Measurements from ENCODE around the gene NCAM1. TPM values are rescaled to one million over a fixed set of nuclear protein-coding genes. Genes with fewer than 3 reads are reported as not detected.

Gene NCAM1
- polyA plus RNA-seq, 2 of the 4 experiments (the other 2 are of a cell fraction) = 0.01 to 0.12 TPM

- ChIA-PET CTCF (no interaction called here), POLR2A (no interaction called here)
- Histone ChIP-seq H3K4me3 (no peak overlapping the region), H3K4me2 (no peak overlapping the region), H3K27ac (no peak overlapping the region), H3K4me1 (peaks cover 11% of the 10 kb centered on the region; the same call in 1 of the 3 replicates), H3K9me3 (no peaks in the 10 kb centered on the region)
- FAIRE-seq (no peak), ATAC-seq (no peak), DNase-seq (ENCODE audit: low read depth in 1 of 2, low spot score in 1 of 2) (peak in 1 of 2 experiments; percentile 25)
- TF ChIP-seq ATOH8 (CRISPR knock-in tag; IDR thresholded peaks at IDR 0.05; ENCODE audit: low read depth) (no peak), ESRRA (IDR thresholded peaks at IDR 0.05; ENCODE audit: borderline replicate concordance, low read length) (no peak), JUNB (IDR thresholded peaks at IDR 0.05) (no peak), MAFK (IDR thresholded peaks at IDR 0.05; ENCODE audit: partially characterized antibody) (no peak), NFE2L2 (conservative IDR thresholded peaks at IDR 0.05; ENCODE audit: low read length) (0 out of 2 replicates have a peak, but pooled peaks have one; percentile 20), CEBPB (IDR thresholded peaks at IDR 0.05) (no peak), CBX2 (IDR thresholded peaks at IDR 0.05; ENCODE audit: borderline replicate concordance, low read depth) (no peak)
These were observed 227.2 kb downstream of the NCAM1 start for GRCh38 chr11:113188371-113188834.

GRCh38 chr11:113189909-113190667, 228.9 kb downstream of the NCAM1 start:
- no peak for FAIRE-seq
- H3K4me1 ChIP-seq = peaks cover 11% of the 10 kb centered on the region; the same call in 1 of the 3 replicates

GRCh38 chr11:113192121-113192925, 231.1 kb downstream of the NCAM1 start:
- POLR2A ChIA-PET = no interaction called here
- FAIRE-seq (no peak), ATAC-seq (no peak), DNase-seq (ENCODE audit: low read depth in 1 of 2, low spot score in 1 of 2) (no peak)
- CTCF ChIA-PET = no interaction called here
- Histone ChIP-seq H3K27ac (no peak overlapping the region), H3K4me3 (no peak overlapping the region), H3K4me2 (no peak overlapping the region), H3K4me1 (peaks cover 11% of the 10 kb centered on the region; the same call in 1 of the 3 replicates), H3K9me3 (no peaks in the 10 kb centered on the region)
- WGBS (ENCODE audit: missing lambda C conversion rate) = 65% methylated on average over 8 of the region's 8 CpGs
- no peak for TF ChIP-seq PHF8 (IDR thresholded peaks at IDR 0.05; ENCODE audit: borderline replicate concordance, low read depth)
- TF ChIP-seq ZC3H11A (IDR thresholded peaks at IDR 0.05) = no peak
- no peak for TF ChIP-seq JUNB (IDR thresholded peaks at IDR 0.05)
- no peak for TF ChIP-seq EP300 (IDR thresholded peaks at IDR 0.05)
- TF ChIP-seq SREBF2 (IDR thresholded peaks at IDR 0.05) = no peak
- no peak for TF ChIP-seq REST (IDR thresholded peaks at IDR 0.05)
- no peak for TF ChIP-seq TP53 (CRISPR knock-in tag; IDR thresholded peaks at IDR 0.05)
- TF ChIP-seq MYC (IDR thresholded peaks at IDR 0.05; ENCODE audit: borderline replicate concordance, low read length) = no peak
- no peak for TF ChIP-seq USF2 (IDR thresholded peaks at IDR 0.05)
- no peak for TF ChIP-seq CHD4 (IDR thresholded peaks at IDR 0.05; ENCODE audit: borderline replicate concordance)
- no peak for TF ChIP-seq JUN (IDR thresholded peaks at IDR 0.05)
- no peak for TF ChIP-seq FOXS1 (CRISPR knock-in tag; IDR thresholded peaks at IDR 0.05)
- TF ChIP-seq KDM5A (IDR thresholded peaks at IDR 0.05) = no peak
- no peak for TF ChIP-seq NFE2L2 (conservative IDR thresholded peaks at IDR 0.05; ENCODE audit: low read length)
- TF ChIP-seq EHF (CRISPR knock-in tag; IDR thresholded peaks at IDR 0.05) = no peak
- no peak for TF ChIP-seq NR3C1 (IDR thresholded peaks at IDR 0.05)
- no peak for TF ChIP-seq ZFP36 (IDR thresholded peaks at IDR 0.05; ENCODE audit: borderline replicate concordance, partially characterized antibody)
- no peak for TF ChIP-seq TFCP2L1 (CRISPR knock-in tag; IDR thresholded peaks at IDR 0.05)
- no peak for TF ChIP-seq CBX8 (IDR thresholded peaks at IDR 0.05)

More at GRCh38 chr11:113189909-113190667, 228.9 kb downstream of the NCAM1 start:
- ChIA-PET POLR2A (no interaction called here), CTCF (no interaction called here)
- WGBS (ENCODE audit: missing lambda C conversion rate) = 43% methylated on average over 8 of the region's 8 CpGs
- no peak overlapping the region for H3K4me3 ChIP-seq
- DNase-seq (ENCODE audit: low read depth in 1 of 2, low spot score in 1 of 2) = peak; percentile 7 to 53
- peak; percentile 47 to 73; a peak in 5 of 6 replicates for ATAC-seq
- H3K9me3 ChIP-seq = no peaks in the 10 kb centered on the region
- H3K27ac ChIP-seq = peak overlapping the region in 1 of 2 experiments; percentile 33; a peak in 2 of 6 replicates
- peak overlapping the region; percentile 31; the same call in 2 of the 3 replicates for H3K4me2 ChIP-seq
- peak; percentile 68 for TF ChIP-seq MAFK (IDR thresholded peaks at IDR 0.05; ENCODE audit: partially characterized antibody)
- TF ChIP-seq GATA3 (IDR thresholded peaks at IDR 0.05; ENCODE audit: borderline replicate concordance) = no peak

Measured in A549 (cell line).